BE2C (cell line): ENCODE measurements around the gene NOC4L.

Experiments used
- DNase-seq: peaks from one replicate; pipeline ENCODE4 v3.0.0-alpha.2; 2020
- H3K27me3 ChIP-seq: fragments of 250-450 bp; sonication (Bioruptor Pico); 2 replicates; pipeline ENCODE4 v1.5.1; 2020; ENCODE audit warnings: mild to moderate bottlenecking
- H3K36me3 ChIP-seq: fragments of 250-450 bp; sonication (Bioruptor Pico); 2 replicates; pipeline ENCODE4 v1.5.1; 2020; ENCODE audit warnings: mild to moderate bottlenecking
- H3K4me1 ChIP-seq: fragments of 250-450 bp; sonication (Bioruptor Pico); 2 replicates; pipeline ENCODE4 v1.5.1; 2020
- H3K4me3 ChIP-seq: 2 replicates; pipeline ENCODE4 v1.5.1; 2011; ENCODE audit warnings: low read depth, low read length
- H3K9me3 ChIP-seq: fragments of 250-450 bp; sonication (Bioruptor Pico); 2 replicates; pipeline ENCODE4 v1.5.1; 2020
- TF ChIP-seq, protein P1 (sequence below): IDR thresholded peaks from 2 replicates; pipeline ENCODE4 v1.5.1; 2012; ENCODE audit warnings: mild to moderate bottlenecking, low read depth, low read length

NOC4L gene

DNA sequence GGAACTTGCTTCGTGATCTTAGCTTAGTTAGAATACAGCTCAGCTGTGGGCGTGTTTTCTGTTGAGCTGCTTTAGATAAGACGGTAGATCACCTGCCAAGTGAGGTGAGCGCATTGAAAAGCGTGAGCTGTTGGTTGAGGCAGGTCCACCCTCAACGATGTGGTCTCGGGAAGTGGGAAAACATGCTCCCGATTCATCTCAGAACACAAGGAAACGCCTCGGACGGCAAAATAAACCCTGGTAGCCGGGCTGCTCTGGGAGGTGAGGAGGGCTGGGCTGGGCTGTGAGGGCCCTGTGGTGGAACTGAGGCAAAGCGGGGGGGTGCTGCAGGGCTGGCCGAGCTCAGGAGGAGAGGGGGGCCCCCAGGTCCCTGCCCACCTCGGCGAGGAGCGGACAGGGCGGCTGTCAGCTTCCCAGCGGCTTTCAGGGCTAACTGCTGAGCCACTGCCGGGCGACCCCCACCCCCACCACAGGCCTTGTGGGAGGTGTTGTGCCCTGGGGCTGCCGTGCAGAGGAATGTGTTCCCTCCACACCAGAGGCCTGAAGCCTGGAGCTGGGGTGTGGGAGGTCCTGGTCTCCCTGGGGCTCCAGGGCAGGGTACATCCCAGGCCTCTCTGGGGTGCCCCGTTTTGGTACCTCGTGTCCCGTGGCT, 30.7 kb downstream of the NOC4L start:
- no peak for DNase-seq
- H3K27me3 ChIP-seq = peaks cover 97% of the 10 kb centered on the region
- no peak overlapping the region for H3K4me3 ChIP-seq
- TF ChIP-seq, protein P1, sequence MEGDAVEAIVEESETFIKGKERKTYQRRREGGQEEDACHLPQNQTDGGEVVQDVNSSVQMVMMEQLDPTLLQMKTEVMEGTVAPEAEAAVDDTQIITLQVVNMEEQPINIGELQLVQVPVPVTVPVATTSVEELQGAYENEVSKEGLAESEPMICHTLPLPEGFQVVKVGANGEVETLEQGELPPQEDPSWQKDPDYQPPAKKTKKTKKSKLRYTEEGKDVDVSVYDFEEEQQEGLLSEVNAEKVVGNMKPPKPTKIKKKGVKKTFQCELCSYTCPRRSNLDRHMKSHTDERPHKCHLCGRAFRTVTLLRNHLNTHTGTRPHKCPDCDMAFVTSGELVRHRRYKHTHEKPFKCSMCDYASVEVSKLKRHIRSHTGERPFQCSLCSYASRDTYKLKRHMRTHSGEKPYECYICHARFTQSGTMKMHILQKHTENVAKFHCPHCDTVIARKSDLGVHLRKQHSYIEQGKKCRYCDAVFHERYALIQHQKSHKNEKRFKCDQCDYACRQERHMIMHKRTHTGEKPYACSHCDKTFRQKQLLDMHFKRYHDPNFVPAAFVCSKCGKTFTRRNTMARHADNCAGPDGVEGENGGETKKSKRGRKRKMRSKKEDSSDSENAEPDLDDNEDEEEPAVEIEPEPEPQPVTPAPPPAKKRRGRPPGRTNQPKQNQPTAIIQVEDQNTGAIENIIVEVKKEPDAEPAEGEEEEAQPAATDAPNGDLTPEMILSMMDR = no peak
- H3K4me1 ChIP-seq = no peaks in the 10 kb centered on the region
- no peaks in the 10 kb centered on the region for H3K36me3 ChIP-seq
- H3K9me3 ChIP-seq = no peaks in the 10 kb centered on the region

DNA sequence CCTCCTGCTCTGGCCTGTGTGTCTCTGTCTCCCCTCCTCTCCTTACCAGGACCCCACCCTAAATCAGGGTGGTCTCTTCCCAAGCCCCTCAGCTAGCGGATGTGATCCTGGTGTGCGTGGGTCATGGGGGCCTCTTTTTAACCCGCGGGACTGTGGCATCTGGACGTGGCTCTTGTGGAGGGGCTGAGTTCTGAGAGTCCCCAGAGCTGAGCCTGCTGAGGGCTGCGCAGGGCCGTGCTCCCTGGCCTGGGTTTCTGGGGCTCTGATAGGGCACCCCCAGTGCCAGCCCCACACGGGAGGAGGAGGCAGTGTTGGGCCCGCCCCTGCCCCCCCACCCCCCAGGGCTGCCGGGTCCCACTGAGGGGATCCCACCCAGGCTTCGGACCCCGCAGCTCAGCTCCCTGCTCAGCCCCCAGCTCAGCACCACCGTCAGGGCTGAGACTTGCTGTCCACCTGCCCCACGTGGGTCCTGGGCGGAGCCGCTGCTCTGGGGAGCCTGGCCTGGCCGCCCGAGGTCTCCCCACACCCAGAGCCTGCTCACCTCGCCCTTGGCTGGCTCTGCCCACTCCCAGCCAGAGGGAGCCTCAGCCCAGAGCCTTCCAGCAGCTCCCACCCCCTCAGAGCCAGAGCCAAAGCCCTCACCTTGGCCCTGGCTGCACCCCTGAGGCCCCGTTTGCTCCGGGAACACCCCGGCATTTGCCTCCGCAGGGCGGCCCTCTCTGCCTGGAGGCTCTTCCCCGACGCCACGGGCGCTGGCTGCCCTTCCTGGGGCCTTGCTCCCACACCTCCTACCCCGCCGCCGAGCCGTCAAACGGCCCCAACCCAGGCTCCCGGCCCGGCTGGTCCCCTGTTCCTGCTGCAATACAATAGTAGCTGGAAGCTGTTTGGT, 31.5 kb downstream of the NOC4L start:
- peaks cover 94% of the 10 kb centered on the region for H3K27me3 ChIP-seq
- H3K9me3 ChIP-seq = no peaks in the 10 kb centered on the region
- no peaks in the 10 kb centered on the region for H3K4me1 ChIP-seq
- H3K4me3 ChIP-seq = no peak overlapping the region
- no peaks in the 10 kb centered on the region for H3K36me3 ChIP-seq
- TF ChIP-seq, protein P1 = no peak
- DNase-seq = no peak

DNA sequence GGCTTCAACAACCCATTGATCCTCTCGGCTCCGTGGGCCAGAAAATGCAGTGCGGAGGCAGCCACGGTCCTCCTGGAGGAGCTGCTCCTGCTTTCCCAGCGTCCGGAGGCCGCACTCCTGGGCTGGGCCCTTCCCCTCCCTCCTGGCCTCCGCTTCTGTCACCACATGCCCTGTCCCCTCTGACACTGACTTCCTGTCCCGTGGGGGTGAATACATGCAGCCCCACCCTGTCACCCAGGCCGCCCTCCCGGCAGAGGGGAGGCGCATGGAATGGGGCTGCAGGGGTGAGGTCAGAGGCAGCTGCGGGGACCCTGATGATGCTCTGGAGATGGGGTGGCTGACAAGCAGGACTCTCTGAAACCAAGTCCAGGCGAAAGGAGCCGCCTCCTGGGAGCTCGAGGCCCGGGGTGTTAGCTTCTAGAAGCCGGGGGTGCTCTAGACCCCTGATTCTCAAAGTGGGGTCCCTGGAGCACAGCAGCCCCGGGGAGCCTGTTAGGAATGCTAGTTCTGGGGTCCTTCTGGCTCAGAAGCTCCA, 32.2 kb downstream of the NOC4L start:
- DNase-seq = no peak
- TF ChIP-seq, protein P1 = no peak
- no peak overlapping the region for H3K4me3 ChIP-seq

DNA sequence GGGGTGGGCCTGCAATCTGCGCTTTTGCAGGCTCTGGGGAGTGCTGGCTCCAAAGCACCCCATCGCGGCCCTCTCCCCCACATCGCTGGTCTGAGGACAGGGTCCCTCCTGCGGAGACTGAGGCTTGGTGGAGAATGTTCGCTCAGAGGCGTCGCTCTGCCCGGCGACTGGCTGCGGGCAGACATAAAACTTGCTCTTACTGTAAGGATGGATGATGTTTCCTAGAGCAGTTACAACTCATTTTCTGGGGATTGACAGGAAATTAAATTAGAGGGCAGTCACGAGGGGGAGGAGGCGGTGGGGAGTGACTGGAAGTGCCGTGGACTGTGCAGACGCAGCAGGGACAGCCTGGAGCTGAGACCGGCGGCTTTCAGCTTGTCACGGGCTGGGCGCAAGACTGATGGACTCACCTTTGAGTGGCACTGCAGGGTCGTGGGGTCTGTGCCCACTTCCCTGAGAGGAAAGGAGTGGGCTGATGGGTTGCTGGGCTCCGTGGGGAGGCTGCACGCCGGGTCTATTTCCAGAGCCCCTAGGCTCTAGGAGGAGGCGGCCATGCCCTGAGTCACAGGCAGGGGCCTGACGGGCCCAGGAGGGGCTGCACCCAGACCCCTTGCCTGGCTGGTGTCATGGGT, 32.8 kb downstream of the NOC4L start:
- Histone ChIP-seq H3K9me3 (no peaks in the 10 kb centered on the region), H3K27me3 (peaks cover 88% of the 10 kb centered on the region), H3K4me3 (no peak overlapping the region), H3K4me1 (no peaks in the 10 kb centered on the region), H3K36me3 (no peaks in the 10 kb centered on the region)
- TF ChIP-seq, protein P1 = no peak
- DNase-seq = no peak

More for the DNA sequence above, 32.2 kb downstream of the NOC4L start:
- Histone ChIP-seq H3K9me3 (no peaks in the 10 kb centered on the region), H3K4me1 (no peaks in the 10 kb centered on the region), H3K27me3 (peaks cover 92% of the 10 kb centered on the region), H3K36me3 (no peaks in the 10 kb centered on the region)

DNA sequence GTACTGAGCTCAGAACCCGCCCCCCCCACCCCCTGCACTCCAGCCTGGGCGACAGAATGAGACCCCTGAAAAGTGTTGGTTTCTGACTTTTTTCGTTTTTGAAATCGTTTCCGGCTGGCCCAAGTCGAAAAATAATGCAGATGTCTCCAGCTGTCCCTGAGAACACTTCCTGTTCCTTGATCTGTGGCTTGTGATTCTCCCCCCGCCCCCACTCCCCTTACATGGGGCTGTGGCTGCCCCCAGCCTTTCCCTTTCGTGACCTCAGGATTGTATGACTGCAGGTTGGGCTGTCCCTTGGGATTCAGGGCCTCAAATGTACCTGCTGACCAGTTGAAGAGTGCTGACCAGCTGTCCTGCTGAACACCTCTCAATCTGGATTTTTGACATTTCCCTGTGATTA, 34.1 kb downstream of the NOC4L start:
- H3K4me1 ChIP-seq = no peaks in the 10 kb centered on the region

More for the DNA sequence above, 34.1 kb downstream of the NOC4L start:
- Histone ChIP-seq H3K27me3 (peaks cover 84% of the 10 kb centered on the region), H3K9me3 (no peaks in the 10 kb centered on the region), H3K36me3 (no peaks in the 10 kb centered on the region), H3K4me3 (no peak overlapping the region)
- DNase-seq = no peak
- TF ChIP-seq, protein P1 = no peak
